NT2/D1 (cell line): Measurements from ENCODE around the gene ANTXR1.

Experiments used
- SUZ12 ChIP-seq: IDR thresholded peaks from 2 replicates; pipeline ENCODE4 v1.6.1; 2011; ENCODE audit not compliant: insufficient read length, insufficient read depth; ENCODE audit errors: extremely low read depth
- YY1 ChIP-seq: IDR thresholded peaks from 2 replicates; pipeline ENCODE4 v1.6.1; 2011; ENCODE audit not compliant: insufficient read length, insufficient read depth

- TF ChIP-seq SUZ12 (no peak), YY1 (no peak)
Observed at GRCh38 chr2:69251943-69252342, 239.0 kb downstream of the ANTXR1 start.
